Measurements from ENCODE around the gene GALNT7. TPM values are rescaled to one million over a fixed set of nuclear protein-coding genes. Genes with fewer than 3 reads are reported as not detected.

GALNT7 gene
- polyA plus RNA-seq, 3 donors: 12.3 to 29.0 (median 19.7) TPM

GRCh38 chr4:173370477-173371291, 202.1 kb downstream of the GALNT7 start, which contains the start of gene SAP30:
SAP30 (plus strand) TSS chr4:173370954; CDS start chr4:173371183, 229 bp downstream.
- DNase-seq: peak; percentile 93 to 98 (median 96)
- H3K9me3 ChIP-seq (replicated peaks in 1 of 2; ENCODE audit: control insufficient read depth in 1 of 2, insufficient read depth in 1 of 2, low read length in 2 of 2): no peaks in the 10 kb centered on the region
- no peak for TF ChIP-seq CTCF (IDR thresholded peaks at IDR 0.05)
- WGBS (ENCODE audit: insufficient coverage): under 1% methylated on average over 64 of the region's 72 CpGs
- peaks cover 47% of the 10 kb centered on the region for H3K79me2 ChIP-seq (ENCODE audit: insufficient read depth, low read length)
- peaks cover 30% of the 10 kb centered on the region for H3K4me1 Mint-ChIP-seq
- intact Hi-C loops (cut with micrococcal nuclease): loop anchor here (1.0 to 2.0 kb wide), 3 partner anchors 36 to 44 kb away; partner anchors contain the start of gene HMGB2 (in 2 of the 2)
- peak within 1 kb of the TSS; percentile 73 to 86 for H3K27ac ChIP-seq (ENCODE audit: low read depth in 1 of 2, low read length in 2 of 2)
- peak within 1 kb of the TSS; percentile 83 for H2AFZ ChIP-seq (ENCODE audit: insufficient read depth, low read depth, low read length, poor library complexity, severe bottlenecking)
- H3K27ac Mint-ChIP-seq: peak within 1 kb of the TSS; percentile 93 to 98 (median 97)
- H3K36me3 ChIP-seq (replicated peaks in 1 of 2; ENCODE audit: control insufficient read depth in 1 of 2, insufficient read depth in 2 of 2, low read length in 2 of 2): peaks cover 3 to 5% of the 10 kb centered on the region in 2 donors
- peak within 1 kb of the TSS; percentile 95 for H3K4me2 ChIP-seq (replicated peaks; ENCODE audit: extremely low read depth, low read length, poor library complexity, severe bottlenecking)
- peak within 1 kb of the TSS; percentile 100 for H3K4me3 Mint-ChIP-seq
- H4K20me1 ChIP-seq (ENCODE audit: insufficient read depth, low read length): peaks cover 19% of the 10 kb centered on the region
- peak within 1 kb of the TSS; percentile 68 for H3K9ac ChIP-seq (ENCODE audit: insufficient read depth, low read length, poor library complexity, severe bottlenecking)
- H3K9me3 Mint-ChIP-seq: peaks cover 0 to 2% (median 0%) of the 10 kb centered on the region in 7 donors
- no peaks in the 10 kb centered on the region for H3K27me3 ChIP-seq (ENCODE audit: control insufficient read depth in 2 of 2, insufficient read depth in 2 of 2, low read length in 2 of 2)
- peaks cover 0 to 1% (median 0%) of the 10 kb centered on the region in 3 donors for H3K27me3 Mint-ChIP-seq (ENCODE audit: low read depth in 3 of 3)
- H3K4me1 ChIP-seq (ENCODE audit: control insufficient read depth in 1 of 2, insufficient read depth in 2 of 2, low read length in 2 of 2): peaks cover 13 to 40% of the 10 kb centered on the region in 2 donors
- H3K4me3 ChIP-seq (replicated peaks in 1 of 3; ENCODE audit: low read depth in 2 of 3, low read length in 3 of 3): peak within 1 kb of the TSS; percentile 79 to 98 (median 93)
- peaks cover 2 to 6% of the 10 kb centered on the region in 2 donors for H3K36me3 Mint-ChIP-seq

- peak; percentile 48 to 54 (median 54) for DNase-seq
These were observed 202.9 kb downstream of the GALNT7 start for GRCh38 chr4:173371292-173372192.

More at GRCh38 chr4:173371292-173372192, 202.9 kb downstream of the GALNT7 start:
- peak overlapping the region; percentile 82 for H2AFZ ChIP-seq (ENCODE audit: insufficient read depth, low read depth, low read length, poor library complexity, severe bottlenecking)
- Mint-ChIP-seq H3K9me3 (peaks cover 0 to 2% (median 0%) of the 10 kb centered on the region in 7 donors), H3K27ac (peak overlapping the region; percentile 84 to 93 (median 92)), H3K4me3 (peak overlapping the region; percentile 97 to 98), H3K4me1 (peaks cover 28% of the 10 kb centered on the region), H3K36me3 (peaks cover 8 to 11% of the 10 kb centered on the region in 2 donors), H3K27me3 (ENCODE audit: low read depth in 3 of 3) (peaks cover 0 to 1% (median 0%) of the 10 kb centered on the region in 3 donors)
- H4K20me1 ChIP-seq (ENCODE audit: insufficient read depth, low read length): peaks cover 25% of the 10 kb centered on the region
- H3K9me3 ChIP-seq (replicated peaks in 1 of 2; ENCODE audit: control insufficient read depth in 1 of 2, insufficient read depth in 1 of 2, low read length in 2 of 2): no peaks in the 10 kb centered on the region
- peak overlapping the region; percentile 79 to 98 (median 93) for H3K4me3 ChIP-seq (replicated peaks in 1 of 3; ENCODE audit: low read depth in 2 of 3, low read length in 3 of 3)
- 0% methylated on average over 64 of the region's 68 CpGs for WGBS (ENCODE audit: insufficient coverage)
- H3K4me1 ChIP-seq (ENCODE audit: control insufficient read depth in 1 of 2, insufficient read depth in 2 of 2, low read length in 2 of 2): peaks cover 13 to 40% of the 10 kb centered on the region in 2 donors
- H3K36me3 ChIP-seq (replicated peaks in 1 of 2; ENCODE audit: control insufficient read depth in 1 of 2, insufficient read depth in 2 of 2, low read length in 2 of 2): peaks cover 10% of the 10 kb centered on the region in 2 donors
- intact Hi-C loops (cut with micrococcal nuclease): loop anchor here in 1 of 2 donors (2.0 kb wide), 2 partner anchors 37 to 43 kb away; partner anchors contain the start of gene HMGB2
- H3K27me3 ChIP-seq (ENCODE audit: control insufficient read depth in 2 of 2, insufficient read depth in 2 of 2, low read length in 2 of 2): no peaks in the 10 kb centered on the region
- H3K4me2 ChIP-seq (replicated peaks; ENCODE audit: extremely low read depth, low read length, poor library complexity, severe bottlenecking): peak overlapping the region; percentile 95
- H3K27ac ChIP-seq (ENCODE audit: low read depth in 1 of 2, low read length in 2 of 2): peak overlapping the region; percentile 73 to 86
- no peak for TF ChIP-seq CTCF (IDR thresholded peaks at IDR 0.05)
- H3K79me2 ChIP-seq (ENCODE audit: insufficient read depth, low read length): peaks cover 54% of the 10 kb centered on the region
- H3K9ac ChIP-seq (ENCODE audit: insufficient read depth, low read length, poor library complexity, severe bottlenecking): peak overlapping the region; percentile 68
